SK-N-MC (cell line): ENCODE results near the gene ZNF846.

Experiments
- DNase-seq: peaks from one replicate; pipeline ENCODE4 v3.0.0-alpha.2; 2011; ENCODE audit warnings: low read depth, low spot score
- H3K27ac ChIP-seq: fragments of 200-600 bp; sonication (generic); 2 replicates; pipeline ENCODE4 v1.5.1; 2016; ENCODE audit warnings: mixed run types
- H3K36me3 ChIP-seq: fragments of 200-600 bp; sonication (generic); 2 replicates; pipeline ENCODE4 v1.6.1; 2017; ENCODE audit warnings: antibody characterized with exemption, low read length, mixed read lengths; ENCODE audit not compliant: insufficient read depth
- H3K4me3 ChIP-seq: fragments of 200-600 bp; sonication (generic); 2 replicates; pipeline ENCODE4 v1.5.1; 2016
- H3K9ac ChIP-seq: fragments of 200-600 bp; sonication (generic); 2 replicates; pipeline ENCODE4 v1.8.0; 2017; ENCODE audit warnings: mixed run types, mixed read lengths; ENCODE audit not compliant: insufficient read length
- H3K9me3 ChIP-seq: fragments of 200-600 bp; sonication (generic); 2 replicates; pipeline ENCODE4 v1.6.1; 2017; ENCODE audit warnings: low read depth, mild to moderate bottlenecking, antibody characterized with exemption, low read length, moderate library complexity, mixed read lengths
- EZH2 ChIP-seq: fragments of 200-600 bp; sonication (generic); IDR thresholded peaks from one replicate; pipeline ENCODE4 v1.6.1; 2017; ENCODE audit warnings: antibody characterized with exemption
- FOXP2 ChIP-seq: optimal IDR thresholded peaks from 2 replicates; pipeline ENCODE3; 2011; ENCODE audit warnings: mild to moderate bottlenecking, moderate library complexity; ENCODE audit not compliant: insufficient read depth; ENCODE audit errors: extremely low read length, control extremely low read depth
- POLR2AphosphoS5 ChIP-seq: IDR thresholded peaks from 2 replicates; pipeline ENCODE4 v1.6.1; 2012; ENCODE audit warnings: mild to moderate bottlenecking, low read depth, low read length, borderline replicate concordance

Gene ZNF846

DNA sequence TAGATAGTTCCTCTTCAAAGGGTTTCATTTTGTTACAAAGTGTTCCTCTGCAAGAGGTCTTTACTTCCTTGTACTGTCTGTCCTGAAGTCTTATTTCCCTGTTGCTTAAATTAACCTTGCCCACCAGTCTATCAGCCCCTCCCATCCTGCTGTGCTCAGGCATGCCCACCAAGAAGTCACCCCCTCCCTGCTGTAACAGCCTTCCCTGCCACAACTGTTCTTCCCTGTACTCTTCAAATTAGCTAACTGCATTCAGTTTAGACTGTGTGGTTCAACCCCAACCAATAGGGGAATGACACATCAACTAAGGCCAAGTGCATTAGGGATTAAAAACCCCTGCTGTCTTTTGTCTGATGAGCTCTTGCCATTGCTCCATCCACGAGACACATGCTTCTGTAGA lies 59.2 kb downstream of the ZNF846 start:
- Histone ChIP-seq H3K27ac (no peak overlapping the region), H3K9me3 (no peaks in the 10 kb centered on the region), H3K9ac (no peak overlapping the region), H3K4me3 (no peak overlapping the region), H3K36me3 (no peaks in the 10 kb centered on the region)
- no peak for DNase-seq
- no peak for TF ChIP-seq FOXP2

DNA sequence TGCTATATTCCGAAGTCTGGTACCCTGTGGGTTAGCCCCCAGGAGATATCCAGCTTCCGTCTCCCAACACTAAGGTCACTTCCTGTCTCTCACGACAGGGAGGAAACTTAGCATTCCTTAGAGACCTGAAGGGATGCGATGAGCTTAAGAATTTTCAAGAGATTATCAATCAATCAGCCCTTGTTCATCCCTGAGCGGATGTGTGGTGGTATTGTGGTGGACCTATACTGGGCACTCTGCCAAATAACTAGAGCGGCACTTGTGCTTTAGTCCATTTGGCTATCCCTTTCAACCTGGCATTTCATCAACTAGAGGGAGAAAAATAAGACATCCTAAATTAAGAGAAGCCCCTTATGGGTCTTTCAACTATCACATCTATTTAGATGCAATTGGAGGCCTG lies 62.7 kb downstream of the ZNF846 start:
- no peaks in the 10 kb centered on the region for H3K36me3 ChIP-seq
- no peak overlapping the region for H3K27ac ChIP-seq
- H3K4me3 ChIP-seq, result no peak overlapping the region
- no peak for TF ChIP-seq FOXP2
- no peak for TF ChIP-seq POLR2AphosphoS5
- TF ChIP-seq EZH2, result no peak
- no peak overlapping the region for H3K9ac ChIP-seq
- H3K9me3 ChIP-seq, result no peaks in the 10 kb centered on the region
- DNase-seq, result no peak

DNA sequence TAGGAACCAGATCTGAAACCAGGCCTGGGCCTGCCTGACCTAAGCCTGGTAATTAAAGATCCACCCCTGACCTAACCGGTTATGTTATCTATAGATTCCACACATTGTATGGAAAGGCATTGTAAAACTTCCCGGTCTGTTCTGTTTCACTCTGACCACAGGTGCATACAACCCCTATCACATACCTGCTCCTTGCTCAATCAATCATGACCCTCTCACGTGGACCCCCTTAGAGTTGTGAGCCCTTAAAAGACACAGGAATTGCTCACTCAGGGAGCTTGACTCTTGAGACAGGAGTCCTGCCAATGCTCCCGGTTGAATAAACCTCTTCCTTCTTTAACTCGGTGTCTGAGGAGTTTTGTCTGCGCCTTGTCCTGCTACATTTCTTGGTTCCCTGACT lies 66.4 kb downstream of the ZNF846 start:
- TF ChIP-seq POLR2AphosphoS5 (no peak), FOXP2 (no peak), EZH2 (no peak)
- no peak overlapping the region for H3K9ac ChIP-seq
- no peak overlapping the region for H3K4me3 ChIP-seq
- H3K9me3 ChIP-seq, result no peaks in the 10 kb centered on the region
- DNase-seq, result no peak
- no peak overlapping the region for H3K27ac ChIP-seq
- no peaks in the 10 kb centered on the region for H3K36me3 ChIP-seq
